ENCODE results near the gene HPCA. TPM values are rescaled to one million over a fixed set of nuclear protein-coding genes. Genes with fewer than 3 reads are reported as not detected.
A peak's percentile ranks its signal among the peaks of the same experiment; 100 is the strongest.

Gene HPCA
- total RNA-seq, 2 donors from 2014 or later: 0.36 TPM; not detected in 1

DNA sequence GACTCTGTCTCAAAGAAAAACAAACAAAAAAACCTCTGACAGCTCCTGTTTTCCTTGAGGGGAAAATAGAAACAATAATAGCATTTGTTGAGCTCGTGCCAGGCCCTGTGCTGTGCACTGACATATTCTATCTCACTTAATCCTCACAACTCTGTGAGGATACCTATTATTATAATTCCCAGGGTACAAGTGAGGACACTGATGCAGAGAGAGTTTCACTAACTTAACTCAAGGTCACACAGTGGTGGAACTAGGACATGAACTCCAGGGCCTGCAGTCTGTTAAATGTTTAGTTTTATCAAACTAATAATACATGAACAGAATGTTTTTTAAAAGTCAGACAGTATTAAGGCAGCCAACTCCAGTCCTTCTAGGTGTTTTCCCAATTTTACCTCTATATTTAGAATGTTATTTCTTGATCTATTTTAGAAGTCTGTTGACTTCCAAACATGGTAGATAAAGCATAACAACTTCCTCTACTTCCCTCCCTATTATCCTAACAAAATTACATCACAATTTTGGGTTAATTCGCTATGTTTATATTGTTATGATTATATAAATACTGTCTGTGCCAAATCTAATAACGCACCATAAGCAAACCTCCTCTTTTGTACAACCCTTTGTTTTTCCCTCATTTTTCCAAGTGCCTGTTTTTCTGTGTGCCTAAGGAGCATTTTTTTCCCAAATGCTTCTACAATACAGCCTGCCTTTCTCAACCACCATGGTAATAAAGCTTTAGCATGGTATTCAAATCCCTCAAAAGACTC is 20.5 kb upstream of the HPCA start:
- no peak for ATAC-seq (replicated peaks in 1 of 2)
- H3K4me1 Mint-ChIP-seq (ENCODE audit: low read depth): no peaks in the 10 kb centered on the region

DNA sequence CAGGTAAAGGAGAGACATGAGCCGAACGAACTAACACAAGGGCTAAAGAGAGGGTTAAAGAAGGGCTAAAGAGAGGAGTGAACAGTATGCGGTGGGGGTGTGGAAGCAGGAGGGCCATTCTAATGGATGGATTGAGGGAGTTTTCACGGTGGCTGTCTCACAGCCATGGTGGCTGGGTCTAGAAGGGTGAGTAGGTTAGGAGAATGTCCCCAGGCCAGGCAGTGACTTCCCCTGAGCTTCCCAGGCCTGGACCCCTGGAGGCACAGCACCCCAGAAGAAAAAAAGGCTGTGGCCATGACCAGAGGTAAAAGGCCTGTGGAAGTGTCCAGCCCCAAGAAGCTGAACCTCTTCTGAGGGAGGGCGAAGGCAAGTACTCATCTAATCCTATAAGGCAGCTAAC is 19.1 kb upstream of the HPCA start:
- DNase-seq (no peak), ATAC-seq (replicated peaks in 1 of 2) (no peak)
- Mint-ChIP-seq H3K36me3 (ENCODE audit: insufficient read depth in 2 of 2) (peaks cover 0 to 4% of the 10 kb centered on the region in 2 donors), H3K4me1 (ENCODE audit: low read depth) (no peaks in the 10 kb centered on the region), H3K4me3 (no peak overlapping the region), H3K27ac (no peak overlapping the region), H3K27me3 (ENCODE audit: low read depth) (peaks cover 28% of the 10 kb centered on the region), H3K9me3 (no peaks in the 10 kb centered on the region)

More for the DNA sequence above, 20.5 kb upstream of the HPCA start:
- peaks cover 16% of the 10 kb centered on the region for H3K27me3 Mint-ChIP-seq (ENCODE audit: low read depth)
- H3K4me3 Mint-ChIP-seq: no peak overlapping the region
- H3K27ac Mint-ChIP-seq: no peak overlapping the region
- no peaks in the 10 kb centered on the region for H3K9me3 Mint-ChIP-seq
- H3K36me3 Mint-ChIP-seq (ENCODE audit: insufficient read depth in 2 of 2): peaks cover 0 to 4% of the 10 kb centered on the region in 2 donors
- DNase-seq: no peak

DNA sequence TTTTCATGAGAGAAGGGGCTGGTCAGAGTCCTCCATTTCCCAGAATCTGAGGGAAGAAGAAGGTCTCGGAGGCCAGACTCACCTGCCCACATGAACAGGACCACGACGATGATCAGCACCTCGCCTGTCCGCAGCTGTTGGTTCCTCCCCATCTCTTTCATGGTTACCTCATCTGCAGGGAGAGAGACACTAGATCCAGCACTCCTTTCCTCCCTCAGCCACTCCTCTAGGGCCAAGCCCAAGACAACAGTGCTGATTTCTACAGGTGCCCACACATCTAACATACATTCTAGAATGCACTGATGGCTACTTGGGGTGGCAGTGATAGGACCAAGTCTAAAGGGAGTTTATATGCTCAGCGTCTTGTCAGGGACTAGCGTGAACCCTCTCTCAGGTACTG is 18.6 kb upstream of the HPCA start:
- DNase-seq (no peak), ATAC-seq (replicated peaks in 1 of 2) (no peak)
- Mint-ChIP-seq H3K27ac (no peak overlapping the region), H3K36me3 (ENCODE audit: insufficient read depth in 2 of 2) (peaks cover 0 to 4% of the 10 kb centered on the region in 2 donors), H3K4me3 (no peak overlapping the region), H3K4me1 (ENCODE audit: low read depth) (no peaks in the 10 kb centered on the region), H3K9me3 (no peaks in the 10 kb centered on the region), H3K27me3 (ENCODE audit: low read depth) (peaks cover 33% of the 10 kb centered on the region)

DNA sequence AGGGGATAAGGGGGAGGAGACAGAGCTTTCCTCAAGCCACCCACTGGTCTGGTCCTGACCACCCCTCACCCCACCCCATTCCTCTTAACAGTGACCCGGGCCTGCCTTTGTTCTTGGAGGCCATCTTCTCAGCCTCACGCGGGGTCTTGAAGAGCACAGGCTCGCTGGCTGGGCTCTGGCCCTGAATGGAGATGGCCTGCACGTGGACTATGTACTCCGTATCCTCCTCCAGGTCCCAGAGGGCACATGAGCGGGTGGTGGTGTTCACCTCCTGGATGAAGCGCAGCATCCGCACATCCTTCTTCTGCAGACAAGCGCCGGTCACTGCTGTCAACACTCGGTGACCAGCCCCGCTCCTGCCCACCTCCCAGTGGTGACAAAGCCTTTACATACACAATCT is 18.2 kb upstream of the HPCA start:
- Mint-ChIP-seq H3K9me3 (no peaks in the 10 kb centered on the region), H3K4me1 (ENCODE audit: low read depth) (no peaks in the 10 kb centered on the region), H3K36me3 (ENCODE audit: insufficient read depth in 2 of 2) (peaks cover 0 to 1% of the 10 kb centered on the region in 2 donors), H3K27me3 (ENCODE audit: low read depth) (peaks cover 37% of the 10 kb centered on the region), H3K4me3 (no peak overlapping the region), H3K27ac (no peak overlapping the region)
- no peak for ATAC-seq (replicated peaks in 1 of 2)
- no peak for DNase-seq

DNA sequence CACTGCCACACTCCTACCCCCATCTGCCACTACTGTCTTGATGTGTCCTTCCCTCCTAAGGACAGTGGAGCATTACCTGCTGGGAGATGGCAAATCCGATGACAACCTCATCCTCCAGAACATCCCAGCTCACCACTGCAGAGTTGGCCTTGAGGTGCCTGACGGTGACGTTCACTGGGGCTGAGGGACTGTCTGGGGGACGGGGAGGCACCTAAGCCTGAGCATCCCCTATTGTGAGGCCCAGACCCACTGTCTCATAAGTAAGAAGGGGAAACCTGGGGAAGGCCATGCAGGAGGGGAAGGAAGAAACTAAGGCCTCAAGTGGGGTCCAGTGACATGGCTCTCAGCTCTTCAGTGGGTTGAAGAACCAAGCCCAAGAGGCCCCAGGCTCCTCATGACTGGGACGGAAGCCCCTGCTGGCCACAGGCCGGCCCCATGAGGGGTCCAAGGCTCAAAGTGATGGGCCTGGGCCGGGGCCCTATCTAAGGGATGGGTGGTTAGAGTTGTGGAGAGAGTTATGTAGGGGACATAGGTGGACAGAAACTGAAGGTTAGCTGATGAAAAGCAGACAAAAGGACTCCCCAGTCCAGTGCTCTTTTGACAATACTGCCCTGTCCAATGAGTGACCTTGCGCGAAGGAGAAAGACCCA is 17.4 kb upstream of the HPCA start:
- H3K27ac Mint-ChIP-seq: no peak overlapping the region
- no peaks in the 10 kb centered on the region for H3K4me1 Mint-ChIP-seq (ENCODE audit: low read depth)
- H3K4me3 Mint-ChIP-seq: no peak overlapping the region
- H3K27me3 Mint-ChIP-seq (ENCODE audit: low read depth): peaks cover 37% of the 10 kb centered on the region
- ATAC-seq (replicated peaks in 1 of 2) (no peak), DNase-seq (no peak)
- peaks cover 0 to 1% of the 10 kb centered on the region in 2 donors for H3K36me3 Mint-ChIP-seq (ENCODE audit: insufficient read depth in 2 of 2)
- H3K9me3 Mint-ChIP-seq: no peaks in the 10 kb centered on the region

DNA sequence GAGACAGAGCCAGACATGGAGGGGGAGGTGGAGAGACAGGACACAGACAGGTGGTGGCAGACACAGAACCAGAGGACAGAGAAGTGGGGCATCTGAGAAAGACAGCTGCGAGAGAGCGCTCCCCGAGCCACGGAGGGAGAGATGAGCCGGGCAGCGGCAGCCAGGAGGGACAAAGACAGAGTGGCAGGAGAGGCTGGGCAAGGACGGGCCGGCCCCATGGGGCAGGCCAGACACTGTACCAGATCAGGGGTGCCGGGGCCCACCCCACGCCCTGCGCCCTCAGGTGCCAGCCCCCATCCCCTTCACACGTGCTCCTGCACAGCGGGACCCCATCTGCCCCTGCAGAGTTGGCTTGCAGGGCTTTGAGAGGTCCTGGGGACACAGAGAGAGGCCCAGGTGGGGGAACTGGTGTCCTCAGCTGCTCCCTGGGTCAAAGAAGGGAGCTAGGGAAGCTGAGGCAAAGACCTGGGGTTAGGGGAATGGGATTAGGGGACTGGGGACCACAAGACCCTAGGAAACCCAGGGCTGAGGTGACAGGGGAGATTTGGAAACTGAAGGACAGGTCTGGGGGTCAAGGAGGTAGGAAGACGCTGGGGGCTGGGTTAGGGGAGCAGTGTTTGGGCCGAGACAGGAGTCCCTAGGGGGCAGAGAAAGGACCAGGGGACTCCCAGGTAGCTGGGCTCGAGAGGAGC is 16.2 kb upstream of the HPCA start:
- H3K4me1 Mint-ChIP-seq (ENCODE audit: low read depth): no peaks in the 10 kb centered on the region
- no peak overlapping the region for H3K27ac Mint-ChIP-seq
- peaks cover 43% of the 10 kb centered on the region for H3K27me3 Mint-ChIP-seq (ENCODE audit: low read depth)
- peaks cover 0 to 1% of the 10 kb centered on the region in 2 donors for H3K36me3 Mint-ChIP-seq (ENCODE audit: insufficient read depth in 2 of 2)
- no peaks in the 10 kb centered on the region for H3K9me3 Mint-ChIP-seq
- ATAC-seq (replicated peaks in 1 of 2) (no peak), DNase-seq (no peak)
- H3K4me3 Mint-ChIP-seq: peak overlapping the region; percentile 40 to 74

- ATAC-seq (replicated peaks in 1 of 2): peak; percentile 12 to 33
- H3K27ac Mint-ChIP-seq: no peak within 1 kb of the TSS
- H3K27me3 Mint-ChIP-seq (ENCODE audit: low read depth): peaks cover 50% of the 10 kb centered on the region
Measured at GRCh38 chr1:32870615-32871363, 15.5 kb upstream of the HPCA start, which contains the start of gene FNDC5. Gene FNDC5, minus strand, starts transcription at chr1:32870912.

DNA sequence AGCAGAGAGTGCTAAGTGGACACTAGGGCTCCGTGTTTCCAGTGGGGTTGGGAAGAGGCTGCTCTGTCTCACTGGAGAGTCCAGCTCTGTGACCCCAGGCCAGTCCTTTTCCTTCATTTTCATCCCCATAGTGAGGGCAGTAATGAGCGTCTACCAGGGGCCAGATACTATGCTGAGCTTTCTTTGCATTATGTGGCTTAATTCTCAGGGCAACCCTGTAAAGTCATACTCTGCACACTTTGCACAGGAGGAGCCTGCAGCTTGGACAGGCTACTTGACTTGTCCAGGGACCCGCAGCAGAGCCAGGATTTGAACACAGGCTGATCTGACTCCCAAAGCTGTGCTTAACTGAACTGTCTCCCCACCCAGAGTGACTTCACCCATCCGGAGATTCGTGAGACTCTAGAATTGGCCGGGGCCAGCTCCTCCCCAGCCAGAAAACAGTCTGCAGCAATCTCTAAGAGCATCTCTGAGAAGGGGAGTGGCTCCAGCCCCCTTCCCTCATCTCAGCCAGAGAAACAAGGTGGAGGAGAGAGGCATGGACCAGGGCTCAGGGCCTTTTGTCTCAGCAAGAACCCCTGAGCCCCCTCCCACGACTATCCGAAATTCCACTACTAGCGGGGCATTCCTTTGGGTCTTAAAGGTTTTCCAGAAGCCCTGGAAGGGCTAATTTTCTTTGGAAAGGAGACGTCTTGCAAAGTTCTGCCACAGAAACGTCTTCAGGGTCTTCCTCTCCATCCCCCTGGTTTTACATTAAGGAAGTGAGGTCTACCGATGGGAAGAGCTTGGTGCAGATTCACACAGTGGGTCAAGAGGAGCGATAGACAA is 14.7 kb upstream of the HPCA start:
- peaks cover 0 to 1% of the 10 kb centered on the region in 2 donors for H3K36me3 Mint-ChIP-seq (ENCODE audit: insufficient read depth in 2 of 2)
- no peak overlapping the region for H3K27ac Mint-ChIP-seq
- H3K4me1 Mint-ChIP-seq (ENCODE audit: low read depth): peaks cover 5% of the 10 kb centered on the region
- no peaks in the 10 kb centered on the region for H3K9me3 Mint-ChIP-seq
- peaks cover 53% of the 10 kb centered on the region for H3K27me3 Mint-ChIP-seq (ENCODE audit: low read depth)
- ATAC-seq (replicated peaks in 1 of 2) (no peak), DNase-seq (no peak)
- peak overlapping the region; percentile 14 to 61 for H3K4me3 Mint-ChIP-seq

More at GRCh38 chr1:32870615-32871363, 15.5 kb upstream of the HPCA start, which contains the start of gene FNDC5:
- H3K36me3 Mint-ChIP-seq (ENCODE audit: insufficient read depth in 2 of 2): peaks cover 0 to 1% of the 10 kb centered on the region in 2 donors
- peaks cover 1% of the 10 kb centered on the region for H3K4me1 Mint-ChIP-seq (ENCODE audit: low read depth)
- H3K4me3 Mint-ChIP-seq: peak within 1 kb of the TSS; percentile 40 to 74
- H3K9me3 Mint-ChIP-seq: no peaks in the 10 kb centered on the region
- DNase-seq: no peak

DNA sequence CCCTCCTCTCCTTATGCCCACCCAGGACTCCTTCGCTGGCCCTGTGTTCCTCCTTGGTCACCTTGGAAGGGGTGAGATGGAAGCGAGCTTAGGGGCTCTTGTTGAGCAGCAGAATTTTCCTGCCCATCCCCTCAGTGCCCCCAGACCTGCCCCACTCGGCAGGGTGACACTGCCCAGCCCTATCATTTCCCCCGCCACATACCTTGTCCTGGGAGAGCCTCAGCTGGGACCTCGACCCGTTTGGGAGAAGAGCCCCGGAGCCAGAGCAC is 14.2 kb upstream of the HPCA start:
- no peak for ATAC-seq (replicated peaks in 1 of 2)
- Mint-ChIP-seq H3K27me3 (ENCODE audit: low read depth) (peaks cover 53% of the 10 kb centered on the region), H3K4me1 (ENCODE audit: low read depth) (peaks cover 5% of the 10 kb centered on the region), H3K9me3 (no peaks in the 10 kb centered on the region), H3K36me3 (ENCODE audit: insufficient read depth in 2 of 2) (peaks cover 0 to 1% of the 10 kb centered on the region in 2 donors), H3K27ac (no peak overlapping the region), H3K4me3 (no peak overlapping the region)
- no peak for DNase-seq

DNA sequence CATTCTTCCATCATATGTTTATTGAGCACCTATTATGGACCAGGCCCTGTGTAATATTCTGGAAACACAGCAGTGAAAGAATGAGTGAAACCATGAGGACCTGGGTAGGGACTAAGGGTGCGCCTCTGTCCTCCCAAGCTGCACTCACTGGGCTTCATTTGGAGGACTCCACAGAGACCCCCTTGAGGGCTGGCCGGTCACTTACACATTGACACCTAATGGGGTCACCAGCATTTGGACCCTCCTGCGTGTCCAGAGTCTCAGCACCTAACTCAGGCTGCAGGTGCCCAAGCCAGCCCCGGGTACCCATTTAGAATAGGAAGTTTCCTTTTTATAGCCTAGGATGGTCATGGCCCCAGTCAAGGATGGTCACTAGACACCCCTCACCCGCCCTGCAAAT is 12.8 kb upstream of the HPCA start:
- H3K27me3 Mint-ChIP-seq (ENCODE audit: low read depth): peaks cover 53% of the 10 kb centered on the region
- no peaks in the 10 kb centered on the region for H3K9me3 Mint-ChIP-seq
- peaks cover 5% of the 10 kb centered on the region for H3K4me1 Mint-ChIP-seq (ENCODE audit: low read depth)
- DNase-seq (no peak), ATAC-seq (replicated peaks in 1 of 2) (no peak)
- no peak overlapping the region for H3K27ac Mint-ChIP-seq
- peaks cover 0 to 1% of the 10 kb centered on the region in 2 donors for H3K36me3 Mint-ChIP-seq (ENCODE audit: insufficient read depth in 2 of 2)
- no peak overlapping the region for H3K4me3 Mint-ChIP-seq

GRCh38 chr1:32874860-32875752 is 11.2 kb upstream of the HPCA start:
- Mint-ChIP-seq H3K36me3 (ENCODE audit: insufficient read depth in 2 of 2) (no peaks in the 10 kb centered on the region), H3K27me3 (ENCODE audit: low read depth) (peaks cover 40% of the 10 kb centered on the region), H3K9me3 (no peaks in the 10 kb centered on the region), H3K27ac (no peak overlapping the region), H3K4me1 (ENCODE audit: low read depth) (peaks cover 5% of the 10 kb centered on the region), H3K4me3 (no peak overlapping the region)
- DNase-seq (no peak), ATAC-seq (replicated peaks in 1 of 2) (no peak)

Data from activated T-cell treated with anti-CD3 and anti-CD28 coated beads, Interleukin-2, amount 50 U/mL, for 72 hours (primary cell).